Panc1 (cell line): ENCODE measurements around the gene LINGO3. TPM values are rescaled to one million over a fixed set of nuclear protein-coding genes. Genes with fewer than 3 reads are reported as not detected.

Experiments
- ATAC-seq: fragments of 200-7000 bp; cut with Tn5 transposase; 2 replicates; pipeline ENCODE4 v1.9.1; 2020; ENCODE audit warnings: mild to moderate bottlenecking, moderate library complexity
- BruUV-seq: library from RNA; stranded (reverse); fragments of 400-500 nt; replicated peaks from 2 replicates; lab custom pipeline; 2021; lab: Mats Ljungman, UMichigan
- CTCF ChIA-PET: fragments of 300-600 bp; sonication (Branson Sonifier 250); formaldehyde crosslinking; loops from one replicate; lab custom pipeline; 2022; ENCODE audit warnings: antibody characterized with exemption; lab: Charles Lee
- POLR2A ChIA-PET: fragments of 300-600 bp; sonication (Branson Sonifier 250); formaldehyde crosslinking; loops from one replicate; lab custom pipeline; 2022; ENCODE audit warnings: antibody characterized with exemption; lab: Charles Lee
- DNase-seq: peaks from one replicate; pipeline ENCODE4 v3.0.0-alpha.2; 2010; ENCODE audit warnings: low read depth, low spot score
- H3K27ac ChIP-seq: 2 replicates; pipeline ENCODE4 v1.5.1; 2011; ENCODE audit warnings: mild to moderate bottlenecking, low read length, inconsistent platforms
- H3K27me3 ChIP-seq: fragments of 200-500 bp; sonication (Bioruptor generic); 2 replicates; pipeline ENCODE4 v1.6.0; 2014; ENCODE audit warnings: low read length, inconsistent platforms; ENCODE audit not compliant: control insufficient read depth, insufficient read depth
- H3K36me3 ChIP-seq: fragments of 200-500 bp; sonication (Bioruptor generic); 2 replicates; pipeline ENCODE4 v1.5.1; 2014; ENCODE audit warnings: inconsistent platforms, mild to moderate bottlenecking, low read length, moderate library complexity; ENCODE audit not compliant: control insufficient read depth, insufficient read depth
- H3K4me1 ChIP-seq: 2 replicates; pipeline ENCODE4 v1.5.1; 2011; ENCODE audit warnings: inconsistent platforms, mild to moderate bottlenecking, low read length, moderate library complexity; ENCODE audit not compliant: control insufficient read depth, insufficient read depth
- H3K4me3 ChIP-seq, 2 experiments: 2 replicates each; pipeline ENCODE4 v1.5.1; 2011 to 2012; ENCODE audit warnings: low read depth in 2 of 2, low read length in 2 of 2, mild to moderate bottlenecking in 2 of 2, inconsistent platforms in 1 of 2, moderate library complexity in 1 of 2
- H3K9me3 ChIP-seq: fragments of 200-500 bp; sonication (Bioruptor generic); 2 replicates; pipeline ENCODE4 v1.5.1; 2014; ENCODE audit warnings: low read depth, mild to moderate bottlenecking, inconsistent platforms, low read length, moderate library complexity; ENCODE audit not compliant: control insufficient read depth, insufficient read depth
- POLR2AphosphoS5 ChIP-seq: IDR thresholded peaks from 2 replicates; pipeline ENCODE4 v1.6.1; 2012; ENCODE audit warnings: mild to moderate bottlenecking, low read depth, low read length, moderate library complexity
- SIN3A ChIP-seq: IDR thresholded peaks from 2 replicates; pipeline ENCODE4 v1.6.1; 2012; ENCODE audit warnings: low read depth, mild to moderate bottlenecking, low read length, moderate library complexity, borderline replicate concordance; ENCODE audit not compliant: insufficient read depth
- TCF7L2 ChIP-seq: IDR thresholded peaks from 2 replicates; pipeline ENCODE4 v1.6.1; 2011; ENCODE audit warnings: mild to moderate bottlenecking, low read depth, low read length, inconsistent platforms
- in situ Hi-C: cut with HindIII; loops from 2 replicates; pipeline ENCODE4 v1.10.0; 2016; ENCODE audit warnings: low sequenced_read_pairs, low pct_unique_long_range_greater_than_20kb
- intact Hi-C: fragments of 100-400 bp; cut with micrococcal nuclease; formaldehyde crosslinking; loops from one replicate; pipeline ENCODE4 v1.10.0; 2022; ENCODE audit not compliant: unreplicated experiment
- total RNA-seq: library from RNA; stranded (reverse); gene quantifications from one replicate; pipeline ENCODE4 v1.2.1, GENCODE V29; 2021; ENCODE audit not compliant: unreplicated experiment
- TF ChIP-seq, protein P1 (sequence below): fragments of 450-650 bp; IDR thresholded peaks from 2 replicates; pipeline ENCODE4 v1.5.1; 2017; ENCODE audit warnings: mild to moderate bottlenecking
- TF ChIP-seq, protein P2 (sequence below), 2 experiments: IDR thresholded peaks; 2 replicates each; pipeline ENCODE4 v1.6.1; 2011 to 2012; ENCODE audit warnings: low read depth in 2 of 2, control low read depth in 1 of 2, low read length in 1 of 2, mild to moderate bottlenecking in 1 of 2, moderate library complexity in 1 of 2; ENCODE audit not compliant: insufficient read depth in 1 of 2

LINGO3 gene
- total RNA-seq, 1 experiment from 2014 or later, result 0.13 TPM

DNA sequence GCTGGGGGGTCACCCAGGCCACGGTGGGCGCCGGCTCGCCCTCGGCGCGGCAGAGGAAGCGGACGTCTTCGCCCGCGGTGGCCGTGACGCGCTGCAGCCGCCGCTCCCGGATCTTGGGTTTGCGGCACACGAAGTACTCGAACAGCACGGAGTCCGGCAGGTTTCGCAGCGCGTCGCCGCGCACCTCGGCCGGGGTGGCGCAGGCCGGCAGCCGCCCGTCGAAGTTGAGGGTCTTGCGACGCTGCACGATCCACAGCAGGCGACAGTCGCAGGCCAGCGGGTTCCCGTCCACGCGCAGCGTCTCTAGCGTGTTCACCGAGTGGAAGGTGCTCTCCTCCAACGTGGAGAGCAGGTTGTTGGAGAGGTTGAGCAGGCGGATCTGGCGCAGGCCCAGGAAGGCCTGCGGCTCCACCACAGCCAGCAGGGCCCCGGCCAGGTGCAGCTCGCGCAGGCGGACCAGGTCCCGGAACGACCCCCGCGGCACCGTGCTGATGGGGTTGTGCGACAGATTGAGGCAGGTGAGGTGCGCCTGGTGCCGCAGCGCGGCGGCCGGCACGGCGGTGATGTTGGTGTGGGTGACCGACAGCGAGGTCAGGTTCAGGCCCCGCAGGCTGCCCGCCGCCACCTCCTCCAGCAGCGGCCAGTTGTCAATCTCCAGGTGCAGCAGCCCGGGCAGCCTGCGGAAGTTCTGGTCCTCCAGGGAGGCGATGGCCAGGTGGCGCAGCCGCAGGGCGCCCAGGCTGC lies 17.3 kb downstream of the LINGO3 start:
- no peak for ATAC-seq
- intact Hi-C loops (no loop called here), in situ Hi-C loops (no loop called here)
- DNase-seq, result no peak
- Histone ChIP-seq H3K9me3 (no peaks in the 10 kb centered on the region), H3K27me3 (no peaks in the 10 kb centered on the region), H3K4me1 (no peaks in the 10 kb centered on the region), H3K4me3 (no peak overlapping the region), H3K27ac (no peak overlapping the region), H3K36me3 (no peaks in the 10 kb centered on the region)
- ChIA-PET POLR2A (no interaction called here), CTCF (no interaction called here)
- TF ChIP-seq TCF7L2, result no peak
- TF ChIP-seq, protein P1, sequence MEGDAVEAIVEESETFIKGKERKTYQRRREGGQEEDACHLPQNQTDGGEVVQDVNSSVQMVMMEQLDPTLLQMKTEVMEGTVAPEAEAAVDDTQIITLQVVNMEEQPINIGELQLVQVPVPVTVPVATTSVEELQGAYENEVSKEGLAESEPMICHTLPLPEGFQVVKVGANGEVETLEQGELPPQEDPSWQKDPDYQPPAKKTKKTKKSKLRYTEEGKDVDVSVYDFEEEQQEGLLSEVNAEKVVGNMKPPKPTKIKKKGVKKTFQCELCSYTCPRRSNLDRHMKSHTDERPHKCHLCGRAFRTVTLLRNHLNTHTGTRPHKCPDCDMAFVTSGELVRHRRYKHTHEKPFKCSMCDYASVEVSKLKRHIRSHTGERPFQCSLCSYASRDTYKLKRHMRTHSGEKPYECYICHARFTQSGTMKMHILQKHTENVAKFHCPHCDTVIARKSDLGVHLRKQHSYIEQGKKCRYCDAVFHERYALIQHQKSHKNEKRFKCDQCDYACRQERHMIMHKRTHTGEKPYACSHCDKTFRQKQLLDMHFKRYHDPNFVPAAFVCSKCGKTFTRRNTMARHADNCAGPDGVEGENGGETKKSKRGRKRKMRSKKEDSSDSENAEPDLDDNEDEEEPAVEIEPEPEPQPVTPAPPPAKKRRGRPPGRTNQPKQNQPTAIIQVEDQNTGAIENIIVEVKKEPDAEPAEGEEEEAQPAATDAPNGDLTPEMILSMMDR, result no peak
- no peak for TF ChIP-seq POLR2AphosphoS5
- TF ChIP-seq SIN3A, result no peak
- no TSS peak for BruUV-seq

DNA sequence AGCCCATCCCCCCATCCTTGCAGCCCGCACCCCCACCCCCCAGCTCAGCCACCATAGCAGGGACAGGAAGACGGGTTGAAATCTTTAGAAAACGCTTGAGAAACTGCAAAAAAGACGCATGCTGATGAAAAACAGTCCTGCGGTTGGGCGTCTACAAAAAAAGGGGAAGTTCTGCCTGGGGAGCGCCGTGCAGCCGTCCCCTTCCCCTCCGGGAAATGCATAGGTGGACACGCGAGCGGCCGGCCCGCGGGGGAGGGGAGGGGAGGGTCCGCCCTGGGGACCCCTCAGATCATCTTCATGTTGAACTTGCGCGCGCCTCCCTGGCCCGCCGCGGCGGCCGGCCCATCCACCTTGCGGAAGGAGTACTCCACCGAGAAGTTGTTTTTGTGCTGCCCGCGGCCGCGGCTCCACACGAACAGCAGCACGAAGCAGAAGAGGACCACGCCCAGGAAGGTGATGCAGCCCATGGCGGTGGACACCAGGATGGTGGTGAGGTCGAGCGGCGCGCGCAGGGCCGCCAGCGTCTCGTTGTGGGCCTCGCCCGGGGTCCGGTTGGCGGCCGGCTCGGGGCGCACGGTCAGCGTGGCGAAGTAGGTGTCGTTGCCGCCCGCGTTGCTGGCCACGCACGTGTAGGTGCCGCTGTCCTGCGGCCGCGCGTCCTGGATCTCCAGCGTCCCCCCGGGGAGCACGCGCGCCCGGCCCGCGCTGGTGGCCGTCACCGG lies 18.1 kb downstream of the LINGO3 start:
- no peak overlapping the region for H3K4me3 ChIP-seq
- in situ Hi-C loops (no loop called here), intact Hi-C loops (no loop called here)
- H3K27me3 ChIP-seq, result no peaks in the 10 kb centered on the region
- POLR2A ChIA-PET, result no interaction called here
- DNase-seq (no peak), ATAC-seq (no peak)
- H3K9me3 ChIP-seq, result no peaks in the 10 kb centered on the region
- H3K36me3 ChIP-seq, result no peaks in the 10 kb centered on the region
- BruUV-seq, result no TSS peak
- TF ChIP-seq, protein P2, sequence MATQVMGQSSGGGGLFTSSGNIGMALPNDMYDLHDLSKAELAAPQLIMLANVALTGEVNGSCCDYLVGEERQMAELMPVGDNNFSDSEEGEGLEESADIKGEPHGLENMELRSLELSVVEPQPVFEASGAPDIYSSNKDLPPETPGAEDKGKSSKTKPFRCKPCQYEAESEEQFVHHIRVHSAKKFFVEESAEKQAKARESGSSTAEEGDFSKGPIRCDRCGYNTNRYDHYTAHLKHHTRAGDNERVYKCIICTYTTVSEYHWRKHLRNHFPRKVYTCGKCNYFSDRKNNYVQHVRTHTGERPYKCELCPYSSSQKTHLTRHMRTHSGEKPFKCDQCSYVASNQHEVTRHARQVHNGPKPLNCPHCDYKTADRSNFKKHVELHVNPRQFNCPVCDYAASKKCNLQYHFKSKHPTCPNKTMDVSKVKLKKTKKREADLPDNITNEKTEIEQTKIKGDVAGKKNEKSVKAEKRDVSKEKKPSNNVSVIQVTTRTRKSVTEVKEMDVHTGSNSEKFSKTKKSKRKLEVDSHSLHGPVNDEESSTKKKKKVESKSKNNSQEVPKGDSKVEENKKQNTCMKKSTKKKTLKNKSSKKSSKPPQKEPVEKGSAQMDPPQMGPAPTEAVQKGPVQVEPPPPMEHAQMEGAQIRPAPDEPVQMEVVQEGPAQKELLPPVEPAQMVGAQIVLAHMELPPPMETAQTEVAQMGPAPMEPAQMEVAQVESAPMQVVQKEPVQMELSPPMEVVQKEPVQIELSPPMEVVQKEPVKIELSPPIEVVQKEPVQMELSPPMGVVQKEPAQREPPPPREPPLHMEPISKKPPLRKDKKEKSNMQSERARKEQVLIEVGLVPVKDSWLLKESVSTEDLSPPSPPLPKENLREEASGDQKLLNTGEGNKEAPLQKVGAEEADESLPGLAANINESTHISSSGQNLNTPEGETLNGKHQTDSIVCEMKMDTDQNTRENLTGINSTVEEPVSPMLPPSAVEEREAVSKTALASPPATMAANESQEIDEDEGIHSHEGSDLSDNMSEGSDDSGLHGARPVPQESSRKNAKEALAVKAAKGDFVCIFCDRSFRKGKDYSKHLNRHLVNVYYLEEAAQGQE (IDR thresholded peaks at IDR 0.05; ENCODE audit: insufficient read depth in 1 of 2, low read depth in 2 of 2, low read length in 1 of 2), result no peak
- TF ChIP-seq TCF7L2, result no peak
- TF ChIP-seq POLR2AphosphoS5, result no peak
- no peak for TF ChIP-seq SIN3A
- TF ChIP-seq, protein P1, result no peak
- no peak overlapping the region for H3K27ac ChIP-seq
- CTCF ChIA-PET, result no interaction called here
- H3K4me1 ChIP-seq, result no peaks in the 10 kb centered on the region
